ENCODE results near the gene TIPARP.

Gene TIPARP

DNA sequence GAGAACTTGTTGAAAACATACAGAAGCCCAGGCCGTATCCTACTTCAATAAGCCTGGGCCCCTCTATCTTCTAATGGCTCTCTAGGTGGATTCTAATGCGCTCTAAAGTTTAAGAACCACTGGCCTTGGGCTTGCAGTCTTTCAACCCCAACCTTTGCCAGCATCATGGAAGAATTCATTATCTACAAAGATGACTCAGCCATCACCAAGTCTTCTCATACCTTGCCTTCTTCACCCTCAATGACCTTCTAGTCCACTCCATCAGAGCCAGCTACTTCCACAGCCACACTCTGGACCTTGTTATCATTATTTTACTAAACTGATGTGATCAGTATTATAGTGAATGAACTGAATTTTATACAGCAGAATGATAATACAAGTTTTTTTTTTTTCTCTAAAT, 16.9 kb upstream of the TIPARP start:
- no peak overlapping the region for H3K4me3 ChIP-seq (ENCODE audit: low read length)
- H3K9me3 ChIP-seq (ENCODE audit: low read length), result no peaks in the 10 kb centered on the region
- H2AFZ ChIP-seq (ENCODE audit: low read depth, low read length), result no peak overlapping the region
- peaks cover 3% of the 10 kb centered on the region for H3K27me3 ChIP-seq (ENCODE audit: insufficient read depth, low read length)
- H3K4me1 ChIP-seq (ENCODE audit: insufficient read depth, low read length), result no peaks in the 10 kb centered on the region
- H3K36me3 ChIP-seq (ENCODE audit: insufficient read depth, low read length), result no peaks in the 10 kb centered on the region

GRCh38 chr3:156657862-156658731, 16.3 kb upstream of the TIPARP start:
- no peak overlapping the region for H3K4me3 ChIP-seq (ENCODE audit: low read length)
- H3K4me1 ChIP-seq (ENCODE audit: insufficient read depth, low read length), result no peaks in the 10 kb centered on the region
- H3K27me3 ChIP-seq (ENCODE audit: insufficient read depth, low read length), result peaks cover 3% of the 10 kb centered on the region
- H2AFZ ChIP-seq (ENCODE audit: low read depth, low read length), result no peak overlapping the region
- no peaks in the 10 kb centered on the region for H3K36me3 ChIP-seq (ENCODE audit: insufficient read depth, low read length)
- H3K9me3 ChIP-seq (ENCODE audit: low read length), result no peaks in the 10 kb centered on the region

DNA sequence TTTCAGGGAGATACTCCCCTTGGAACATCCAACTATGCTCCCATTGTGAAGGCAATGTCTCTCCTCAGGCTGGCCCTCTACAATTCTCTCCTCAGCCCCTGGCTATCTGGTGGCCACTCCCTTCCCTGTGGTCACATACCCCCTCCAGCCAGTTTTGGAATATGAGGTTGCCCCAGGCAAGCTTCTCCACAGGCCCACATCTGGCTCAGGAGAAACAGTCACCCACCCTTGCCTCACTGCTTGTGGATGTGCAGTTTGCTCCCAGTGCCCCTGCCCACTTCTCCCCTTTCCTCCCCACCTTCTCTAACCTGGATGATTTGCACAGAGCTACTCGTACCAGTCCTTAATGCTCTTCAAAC, 15.7 kb upstream of the TIPARP start:
- Histone ChIP-seq H3K27me3 (ENCODE audit: insufficient read depth, low read length) (peaks cover 3% of the 10 kb centered on the region), H3K4me3 (ENCODE audit: low read length) (no peak overlapping the region), H3K9me3 (ENCODE audit: low read length) (no peaks in the 10 kb centered on the region), H2AFZ (ENCODE audit: low read depth, low read length) (no peak overlapping the region), H3K4me1 (ENCODE audit: insufficient read depth, low read length) (no peaks in the 10 kb centered on the region), H3K36me3 (ENCODE audit: insufficient read depth, low read length) (no peaks in the 10 kb centered on the region)

GRCh38 chr3:156659260-156659659, 15.1 kb upstream of the TIPARP start:
- H3K4me3 ChIP-seq (ENCODE audit: low read length), result no peak overlapping the region
- no peaks in the 10 kb centered on the region for H3K4me1 ChIP-seq (ENCODE audit: insufficient read depth, low read length)
- H3K27me3 ChIP-seq (ENCODE audit: insufficient read depth, low read length), result peaks cover 3% of the 10 kb centered on the region
- H3K36me3 ChIP-seq (ENCODE audit: insufficient read depth, low read length), result no peaks in the 10 kb centered on the region
- no peaks in the 10 kb centered on the region for H3K9me3 ChIP-seq (ENCODE audit: low read length)
- no peak overlapping the region for H2AFZ ChIP-seq (ENCODE audit: low read depth, low read length)

GRCh38 chr3:156661155-156661554, 13.2 kb upstream of the TIPARP start:
- H3K36me3 ChIP-seq (ENCODE audit: insufficient read depth, low read length), result no peaks in the 10 kb centered on the region
- H2AFZ ChIP-seq (ENCODE audit: low read depth, low read length), result no peak overlapping the region
- peaks cover 4% of the 10 kb centered on the region for H3K4me1 ChIP-seq (ENCODE audit: insufficient read depth, low read length)
- peaks cover 3% of the 10 kb centered on the region for H3K27me3 ChIP-seq (ENCODE audit: insufficient read depth, low read length)
- no peaks in the 10 kb centered on the region for H3K9me3 ChIP-seq (ENCODE audit: low read length)
- no peak overlapping the region for H3K4me3 ChIP-seq (ENCODE audit: low read length)

DNA sequence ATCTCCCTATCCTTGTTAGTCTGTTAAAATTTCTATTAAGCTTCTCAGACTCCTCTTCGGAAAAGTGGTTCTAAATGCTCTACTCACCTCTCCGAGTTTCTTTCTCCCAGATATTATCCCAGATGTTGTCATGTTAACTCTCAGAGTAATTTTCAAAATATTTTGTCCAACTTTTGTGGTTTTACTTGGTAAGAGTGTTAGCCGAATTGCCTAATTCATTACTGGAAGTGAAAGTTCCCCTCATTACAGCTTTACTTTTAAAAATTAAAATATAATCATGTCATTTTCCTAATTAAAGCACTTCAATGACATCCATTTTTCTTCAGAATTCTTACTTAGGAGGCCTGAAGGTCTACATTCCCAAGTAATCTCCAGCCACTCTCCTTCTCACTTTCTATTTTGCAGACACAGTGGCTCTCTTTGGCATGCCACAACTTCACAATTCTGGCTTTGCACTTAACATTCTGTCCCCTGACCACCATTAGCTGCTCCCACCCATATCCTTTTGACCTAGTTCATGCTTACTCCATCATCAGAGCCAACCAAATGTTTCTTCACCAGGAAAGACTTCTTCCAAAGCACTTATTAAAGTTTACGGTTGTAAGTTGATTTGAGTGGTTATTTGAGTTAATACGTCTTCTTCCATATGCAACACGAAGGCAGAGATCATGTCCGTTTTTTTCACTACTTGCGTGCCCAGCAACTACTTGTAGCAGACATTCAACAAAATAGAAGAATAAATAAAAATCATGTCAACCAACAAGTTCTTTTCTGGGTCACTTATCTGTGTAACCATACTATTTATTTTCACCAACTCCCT, 10.2 kb upstream of the TIPARP start:
- no peaks in the 10 kb centered on the region for H3K27me3 ChIP-seq (ENCODE audit: insufficient read depth, low read length)
- H3K36me3 ChIP-seq (ENCODE audit: insufficient read depth, low read length), result no peaks in the 10 kb centered on the region
- H2AFZ ChIP-seq (ENCODE audit: low read depth, low read length), result no peak overlapping the region
- H3K9me3 ChIP-seq (ENCODE audit: low read length), result no peaks in the 10 kb centered on the region
- peaks cover 4% of the 10 kb centered on the region for H3K4me1 ChIP-seq (ENCODE audit: insufficient read depth, low read length)
- H3K4me3 ChIP-seq (ENCODE audit: low read length), result no peak overlapping the region

DNA sequence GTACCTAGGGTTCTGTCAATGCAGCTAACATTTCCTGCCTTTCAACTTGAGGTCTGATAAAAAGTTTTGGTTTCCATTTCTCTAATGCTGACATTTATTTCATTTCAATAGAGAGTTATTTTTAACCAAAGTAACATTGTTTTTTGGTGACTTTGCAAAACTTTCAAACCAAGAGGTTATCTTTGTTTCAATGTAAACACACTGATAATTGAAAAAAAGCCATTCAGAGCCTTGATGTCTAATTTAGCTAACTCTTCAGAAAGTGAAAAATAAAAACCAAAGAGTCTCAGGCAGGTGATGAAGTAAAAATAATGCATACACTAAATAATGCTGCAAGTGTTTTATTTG, 9.6 kb upstream of the TIPARP start:
- no peaks in the 10 kb centered on the region for H3K9me3 ChIP-seq (ENCODE audit: low read length)
- H3K4me3 ChIP-seq (ENCODE audit: low read length), result no peak overlapping the region
- peaks cover 4% of the 10 kb centered on the region for H3K4me1 ChIP-seq (ENCODE audit: insufficient read depth, low read length)
- no peak overlapping the region for H2AFZ ChIP-seq (ENCODE audit: low read depth, low read length)
- H3K27me3 ChIP-seq (ENCODE audit: insufficient read depth, low read length), result no peaks in the 10 kb centered on the region
- H3K36me3 ChIP-seq (ENCODE audit: insufficient read depth, low read length), result no peaks in the 10 kb centered on the region

DNA sequence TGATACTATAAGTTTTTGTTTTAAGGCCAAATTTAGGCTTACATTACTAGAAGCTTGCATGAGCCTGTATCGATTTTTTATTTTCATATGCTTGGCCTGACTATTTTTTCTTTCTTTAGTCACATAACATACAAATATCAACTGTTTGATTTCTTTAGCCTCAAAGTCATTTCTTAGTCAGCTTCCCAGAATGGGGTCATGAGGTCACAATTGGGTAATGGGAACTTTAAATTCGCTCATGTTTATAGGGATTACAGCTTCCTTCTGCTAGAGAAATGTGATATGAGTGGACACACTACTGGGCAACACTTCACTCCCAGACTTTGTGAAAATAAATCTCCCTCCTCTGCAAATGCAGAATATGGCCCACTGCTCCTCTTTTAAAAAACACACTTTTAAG, 9.1 kb upstream of the TIPARP start:
- Histone ChIP-seq H3K27me3 (ENCODE audit: insufficient read depth, low read length) (no peaks in the 10 kb centered on the region), H3K9me3 (ENCODE audit: low read length) (no peaks in the 10 kb centered on the region)

DNA sequence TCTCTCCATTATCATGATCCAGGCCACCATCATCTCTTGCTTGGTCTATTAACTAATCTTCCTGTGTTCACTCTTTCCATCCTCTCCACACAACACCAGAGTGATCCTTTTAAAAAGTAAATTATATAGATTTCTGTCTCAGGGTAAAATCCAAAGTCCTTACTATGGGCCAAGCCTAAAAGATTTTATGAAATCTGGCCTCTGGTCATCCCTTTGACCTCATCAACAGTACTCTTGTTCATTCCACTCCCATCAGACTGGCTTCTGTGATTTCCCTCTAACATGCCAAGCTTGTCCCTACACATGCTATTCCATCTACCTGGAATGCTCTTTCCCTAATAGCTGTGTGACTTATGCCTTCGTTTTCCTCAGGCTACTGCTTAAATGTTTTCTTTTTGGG, 8.3 kb upstream of the TIPARP start:
- no peaks in the 10 kb centered on the region for H3K27me3 ChIP-seq (ENCODE audit: insufficient read depth, low read length)
- H3K36me3 ChIP-seq (ENCODE audit: insufficient read depth, low read length), result no peaks in the 10 kb centered on the region
- no peak overlapping the region for H2AFZ ChIP-seq (ENCODE audit: low read depth, low read length)
- no peaks in the 10 kb centered on the region for H3K9me3 ChIP-seq (ENCODE audit: low read length)
- peaks cover 4% of the 10 kb centered on the region for H3K4me1 ChIP-seq (ENCODE audit: insufficient read depth, low read length)
- no peak overlapping the region for H3K4me3 ChIP-seq (ENCODE audit: low read length)

More for the DNA sequence above, 9.1 kb upstream of the TIPARP start:
- H2AFZ ChIP-seq (ENCODE audit: low read depth, low read length), result no peak overlapping the region
- H3K4me3 ChIP-seq (ENCODE audit: low read length), result no peak overlapping the region
- no peaks in the 10 kb centered on the region for H3K36me3 ChIP-seq (ENCODE audit: insufficient read depth, low read length)
- H3K4me1 ChIP-seq (ENCODE audit: insufficient read depth, low read length), result peaks cover 4% of the 10 kb centered on the region

DNA sequence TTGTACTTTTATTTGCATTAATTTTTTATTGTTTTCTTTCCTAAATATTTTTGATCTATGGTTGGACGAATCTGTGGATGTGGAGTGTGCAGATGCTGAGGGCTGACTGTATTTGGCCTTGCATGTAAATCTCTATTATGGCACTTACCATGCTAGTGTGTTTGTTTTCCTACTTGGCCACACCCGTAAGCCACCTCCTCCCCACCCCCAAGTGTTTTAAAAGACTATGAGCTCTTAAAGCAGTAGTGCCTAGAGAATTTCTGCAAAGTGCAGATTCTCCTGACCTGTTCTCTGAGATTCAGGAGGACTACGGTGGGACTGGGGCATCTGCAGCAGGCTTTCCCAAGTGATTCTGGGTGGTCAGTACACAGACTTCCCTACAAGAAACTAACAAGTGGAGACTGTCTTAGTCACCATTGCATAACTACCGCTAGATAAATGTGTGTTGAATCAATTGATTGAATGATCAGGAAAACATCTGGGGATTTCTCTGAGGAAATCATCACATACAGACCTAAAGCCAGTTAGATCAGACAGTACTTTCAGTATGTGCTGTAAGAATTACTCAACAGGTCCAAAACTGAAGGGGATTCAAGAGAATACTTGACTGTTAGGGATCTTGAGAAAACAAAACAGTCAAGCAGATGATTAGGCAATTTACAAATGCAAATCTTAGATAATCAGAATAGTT, 6.2 kb upstream of the TIPARP start:
- no peaks in the 10 kb centered on the region for H3K9me3 ChIP-seq (ENCODE audit: low read length)
- H3K27me3 ChIP-seq (ENCODE audit: insufficient read depth, low read length), result no peaks in the 10 kb centered on the region
- no peak overlapping the region for H3K4me3 ChIP-seq (ENCODE audit: low read length)
- no peak overlapping the region for H2AFZ ChIP-seq (ENCODE audit: low read depth, low read length)
- no peaks in the 10 kb centered on the region for H3K36me3 ChIP-seq (ENCODE audit: insufficient read depth, low read length)
- H3K4me1 ChIP-seq (ENCODE audit: insufficient read depth, low read length), result peaks cover 4% of the 10 kb centered on the region

- Histone ChIP-seq H3K9me3 (ENCODE audit: low read length) (no peaks in the 10 kb centered on the region), H3K27me3 (ENCODE audit: insufficient read depth, low read length) (no peaks in the 10 kb centered on the region), H2AFZ (ENCODE audit: low read depth, low read length) (no peak overlapping the region), H3K36me3 (ENCODE audit: insufficient read depth, low read length) (no peaks in the 10 kb centered on the region), H3K4me1 (ENCODE audit: insufficient read depth, low read length) (peaks cover 6% of the 10 kb centered on the region), H3K4me3 (ENCODE audit: low read length) (no peak overlapping the region)
Measured at GRCh38 chr3:156670077-156670476, 4.3 kb upstream of the TIPARP start.

GRCh38 chr3:156670652-156671051, 3.7 kb upstream of the TIPARP start:
- no peak overlapping the region for H3K4me3 ChIP-seq (ENCODE audit: low read length)
- H3K4me1 ChIP-seq (ENCODE audit: insufficient read depth, low read length), result peaks cover 2% of the 10 kb centered on the region
- H2AFZ ChIP-seq (ENCODE audit: low read depth, low read length), result no peak overlapping the region
- H3K27me3 ChIP-seq (ENCODE audit: insufficient read depth, low read length), result no peaks in the 10 kb centered on the region
- no peaks in the 10 kb centered on the region for H3K9me3 ChIP-seq (ENCODE audit: low read length)
- H3K36me3 ChIP-seq (ENCODE audit: insufficient read depth, low read length), result no peaks in the 10 kb centered on the region

DNA sequence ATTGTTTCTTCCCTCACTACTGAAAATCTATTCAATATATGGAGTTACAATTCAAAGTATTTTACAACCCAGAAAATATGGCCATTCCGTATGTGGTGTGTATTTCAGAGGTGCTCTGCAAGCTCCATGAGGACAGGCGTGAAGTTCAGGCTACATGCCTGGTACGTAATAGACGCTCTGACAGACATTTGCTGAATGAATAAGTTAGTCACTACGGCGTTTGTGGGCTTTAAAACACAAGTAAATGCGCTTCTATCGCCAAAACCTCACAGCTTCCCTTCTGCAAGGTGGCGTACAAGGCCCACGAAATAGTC, 701 bp upstream of the TIPARP start:
- H3K36me3 ChIP-seq (ENCODE audit: insufficient read depth, low read length), result peaks cover 7% of the 10 kb centered on the region
- no peaks in the 10 kb centered on the region for H3K9me3 ChIP-seq (ENCODE audit: low read length)
- H3K4me3 ChIP-seq (ENCODE audit: low read length), result peak overlapping the region; percentile 83
- no peaks in the 10 kb centered on the region for H3K27me3 ChIP-seq (ENCODE audit: insufficient read depth, low read length)
- peak overlapping the region; percentile 56 for H2AFZ ChIP-seq (ENCODE audit: low read depth, low read length)
- H3K4me1 ChIP-seq (ENCODE audit: insufficient read depth, low read length), result peaks cover 8% of the 10 kb centered on the region
